Colon (tissue), 2 donors: ENCODE measurements around the gene DDAH1.

Source experiments
- FAIRE-seq: peaks from 2 replicates; lab custom pipeline; 2012; peaks lifted over from hg19 to GRCh38; lab: Jason Lieb, UNC
- donor health status: control.
- donor health status: control.

DDAH1 gene

DNA sequence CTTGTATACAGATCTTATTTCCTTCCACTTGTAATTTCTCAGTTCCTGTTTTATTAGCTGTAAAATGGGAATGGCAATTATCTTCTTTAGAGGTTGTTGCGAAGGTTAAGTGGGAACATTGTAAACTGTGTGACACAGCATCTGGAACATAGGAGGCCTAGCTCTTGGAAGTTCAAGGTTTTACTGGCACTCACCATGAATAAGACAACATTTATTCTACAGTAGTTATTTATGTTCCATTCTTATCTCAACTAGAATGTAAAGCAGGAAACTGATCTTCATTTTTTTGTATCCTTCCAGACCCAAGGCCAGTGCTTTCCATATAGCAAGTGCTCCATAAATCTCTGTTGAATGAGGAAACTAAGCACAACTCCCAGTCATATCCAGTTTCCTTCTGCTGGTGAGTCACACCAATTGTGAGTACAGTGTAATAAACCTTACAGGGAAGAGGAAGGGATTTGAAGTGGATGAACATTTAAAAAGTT is 189.9 kb downstream of the DDAH1 start:
- FAIRE-seq, result peak; percentile 71

- no peak for FAIRE-seq
Measured at GRCh38 chr1:85273397-85273796, 191.6 kb downstream of the DDAH1 start.

DNA sequence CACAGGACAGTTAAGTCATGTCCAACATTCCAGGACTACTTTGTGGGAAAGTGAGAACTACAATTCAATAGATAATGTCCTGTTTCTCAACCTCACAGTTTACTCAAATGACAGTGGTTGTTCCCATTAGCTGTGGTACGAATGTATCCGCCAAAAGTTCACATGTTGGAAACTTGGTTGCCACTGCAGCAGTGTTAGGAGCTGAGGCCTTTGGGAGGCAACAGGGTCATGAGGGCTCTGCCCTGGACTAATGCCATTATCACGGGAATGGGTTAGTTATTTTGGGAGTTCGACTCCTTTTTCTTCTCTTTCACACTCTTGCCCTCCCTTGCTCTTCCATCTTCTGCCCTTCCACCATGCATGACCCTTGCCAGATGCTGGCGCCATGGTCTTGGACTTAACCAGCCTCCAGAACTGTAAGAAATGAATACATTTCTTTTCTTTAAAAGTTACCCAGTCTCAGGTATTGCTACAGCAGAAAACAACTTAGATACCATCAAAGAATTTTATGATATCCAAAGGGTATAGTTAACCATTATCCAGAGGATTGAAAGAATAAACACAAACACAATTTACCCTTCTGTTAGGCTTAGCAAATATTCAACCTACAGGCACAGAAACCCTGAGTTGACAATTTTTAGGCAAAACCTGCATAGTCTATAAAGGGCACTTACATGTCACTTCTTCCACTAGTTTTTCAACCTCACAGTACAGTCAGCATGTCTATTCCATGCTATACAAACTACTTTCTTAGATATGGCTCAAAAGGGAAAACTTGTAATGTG is 196.0 kb downstream of the DDAH1 start:
- FAIRE-seq, result no peak
